ENCODE measurements around the gene SRD5A3.
"Not testable (repeated sequence)": the region's sequence is repeated elsewhere in the genome, so short reads cannot be mapped to it uniquely, and the experiment has no call there.

SRD5A3 gene

DNA sequence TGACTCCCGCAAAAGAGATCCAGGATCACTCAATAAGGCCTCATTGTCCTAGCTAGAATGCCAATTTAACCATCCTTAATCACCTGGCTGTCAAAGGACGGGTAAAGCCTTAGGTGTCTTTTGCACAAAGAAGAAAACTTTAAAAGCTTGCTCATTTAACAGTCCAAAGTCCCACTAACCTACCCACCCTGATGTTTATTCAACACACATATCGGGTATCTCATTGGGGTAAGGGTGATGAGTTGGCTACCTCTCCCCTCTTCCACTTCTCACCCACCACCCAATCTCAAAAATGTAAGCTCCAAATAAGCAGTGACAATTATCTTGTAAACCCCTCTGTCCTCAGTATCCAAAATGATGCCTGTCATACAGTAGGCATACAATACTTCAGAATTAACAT lies 988 bp upstream of the SRD5A3 start:
- H3K4me3 ChIP-seq (ENCODE audit: low read length), result no peak overlapping the region
- no peak for TF ChIP-seq CTCF (conservative IDR thresholded peaks at IDR 0.05; ENCODE audit: low read depth, low read length)
- no peak for DNase-seq (ENCODE audit: low read depth)

DNA sequence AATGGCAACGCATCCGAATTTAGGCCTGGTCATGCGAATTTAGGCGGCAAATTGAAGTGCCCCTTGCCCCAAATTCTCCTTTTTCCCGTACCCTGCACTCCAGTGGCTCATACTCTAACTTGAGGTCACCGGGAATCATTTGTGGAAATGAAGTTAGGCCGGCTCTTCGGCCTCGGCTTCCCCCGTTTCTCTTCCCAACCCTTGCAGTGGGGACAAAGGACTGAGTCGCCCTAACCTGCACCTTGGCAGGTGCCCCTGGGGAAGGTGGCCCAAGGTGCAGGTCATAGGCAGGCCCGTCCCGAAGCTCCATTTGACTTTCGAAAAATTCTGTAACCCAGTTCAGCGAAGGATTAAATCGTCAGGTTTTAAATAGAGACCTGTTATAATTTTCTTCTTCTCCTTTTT lies 811 bp downstream of the SRD5A3 start:
- H3K4me3 ChIP-seq (ENCODE audit: low read length), result peak overlapping the region; percentile 69

DNA sequence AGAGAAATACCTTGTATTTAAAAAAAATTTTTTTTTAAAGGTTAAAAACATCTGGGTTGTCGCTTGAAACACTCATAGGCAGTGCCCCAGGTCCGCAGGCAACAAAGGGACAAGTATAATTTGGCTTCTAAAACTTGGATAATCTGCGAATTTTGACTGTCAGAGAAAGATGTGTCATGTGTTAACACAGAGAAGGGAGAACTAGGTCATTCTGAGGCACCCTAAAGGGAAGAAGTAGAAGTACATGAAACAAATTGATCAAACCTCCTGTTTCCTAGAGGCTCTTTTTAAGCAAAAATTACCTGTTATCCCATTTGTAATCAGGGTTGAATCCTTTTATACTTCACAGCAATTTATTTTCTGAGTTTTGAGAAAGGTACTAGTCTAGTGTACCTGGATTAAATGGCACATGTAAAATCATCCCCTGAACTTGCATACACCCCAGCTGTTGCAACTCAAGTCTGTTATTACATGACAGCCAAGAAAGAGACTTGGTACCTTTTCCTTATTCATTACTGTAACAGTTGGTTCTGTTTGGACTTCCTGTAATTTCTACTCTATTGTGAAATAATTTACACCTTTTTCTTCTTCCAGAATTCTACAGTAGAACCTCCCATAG lies 1.7 kb downstream of the SRD5A3 start:
- DNase-seq (ENCODE audit: low read depth), result no peak
- H3K4me3 ChIP-seq (ENCODE audit: low read length), result no peak overlapping the region
- no peak for TF ChIP-seq CTCF (conservative IDR thresholded peaks at IDR 0.05; ENCODE audit: low read depth, low read length)

More for the DNA sequence above, 811 bp downstream of the SRD5A3 start:
- no peak for DNase-seq (ENCODE audit: low read depth)
- TF ChIP-seq CTCF (conservative IDR thresholded peaks at IDR 0.05; ENCODE audit: low read depth, low read length), result no peak

DNA sequence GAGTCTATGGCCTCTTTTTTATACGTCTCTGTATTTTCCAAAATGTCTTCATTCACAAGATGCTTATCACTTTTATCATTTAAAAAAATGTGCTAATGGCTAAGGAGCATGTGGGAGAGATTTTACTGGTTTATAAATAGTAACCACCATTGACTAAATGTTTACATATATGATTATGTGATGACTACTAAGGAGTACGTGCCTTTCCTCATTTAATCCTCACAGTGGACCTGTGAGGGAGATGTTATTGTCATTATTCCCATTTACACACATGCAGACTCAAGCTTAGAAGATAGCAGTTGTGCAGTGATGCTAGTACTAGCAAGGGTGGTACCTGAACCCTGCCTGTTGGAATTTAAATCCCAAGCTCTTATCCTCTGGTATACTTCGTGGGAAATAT lies 2.4 kb downstream of the SRD5A3 start:
- H3K4me3 ChIP-seq (ENCODE audit: low read length), result no peak overlapping the region
- no peak for TF ChIP-seq CTCF (conservative IDR thresholded peaks at IDR 0.05; ENCODE audit: low read depth, low read length)
- DNase-seq (ENCODE audit: low read depth), result no peak

- not testable (repeated sequence) for DNase-seq (ENCODE audit: low read depth)
Observed at GRCh38 chr4:55350870-55351269, 4.8 kb downstream of the SRD5A3 start.

GRCh38 chr4:55351824-55352223 lies 5.8 kb downstream of the SRD5A3 start:
- no peak overlapping the region for H3K4me3 ChIP-seq (ENCODE audit: low read length)
- DNase-seq (ENCODE audit: low read depth), result no peak
- no peak for TF ChIP-seq CTCF (conservative IDR thresholded peaks at IDR 0.05; ENCODE audit: low read depth, low read length)

More at GRCh38 chr4:55350870-55351269, 4.8 kb downstream of the SRD5A3 start:
- not testable (repeated sequence) for H3K4me3 ChIP-seq (ENCODE audit: low read length)

GRCh38 chr4:55352726-55353125 lies 6.7 kb downstream of the SRD5A3 start:
- no peak for TF ChIP-seq CTCF (conservative IDR thresholded peaks at IDR 0.05; ENCODE audit: low read depth, low read length)
- H3K4me3 ChIP-seq (ENCODE audit: low read length), result no peak overlapping the region
- DNase-seq (ENCODE audit: low read depth), result no peak

DNA sequence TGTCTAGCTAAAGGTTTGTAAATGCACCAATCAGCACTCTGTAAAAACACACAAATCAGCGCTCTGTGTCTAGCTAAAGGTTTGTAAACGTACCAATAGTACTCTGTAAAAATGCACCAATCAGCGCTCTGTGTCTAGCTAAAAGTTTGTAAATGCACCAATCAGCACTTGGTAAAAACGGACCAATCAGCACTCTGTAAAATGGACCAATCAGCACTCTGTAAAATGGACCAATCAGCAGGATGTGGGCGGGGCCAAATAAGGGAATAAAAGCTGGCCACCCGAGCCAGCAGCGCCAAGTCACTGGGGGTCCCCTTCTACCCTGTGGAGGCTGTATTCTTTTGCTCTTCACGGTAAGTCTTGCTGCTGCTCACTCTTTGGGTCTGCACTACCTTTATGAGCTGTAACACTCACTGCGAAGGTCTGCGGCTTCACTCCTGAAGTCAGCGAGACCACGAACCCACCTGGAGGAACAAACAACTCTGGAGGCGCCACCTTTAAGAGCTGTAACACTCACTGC lies 7.2 kb downstream of the SRD5A3 start:
- not testable (repeated sequence) for H3K4me3 ChIP-seq (ENCODE audit: low read length); DNase-seq (ENCODE audit: low read depth)

All from retinal pigment epithelial cell (primary cell).